Transverse colon (tissue), 4 donors: ENCODE measurements around the gene OAF.

Experiments used
- EP300 ChIP-seq: sonication (generic); formaldehyde crosslinking; IDR thresholded peaks from one replicate; pipeline ENCODE4 v1.6.1; 2017; ENCODE audit warnings: antibody characterized with exemption, low read depth
- POLR2AphosphoS5 ChIP-seq, 3 donors: sonication (generic); formaldehyde crosslinking; IDR thresholded peaks; one replicate each; pipeline ENCODE4 v1.6.1; 2016; ENCODE audit warnings: antibody characterized with exemption in 3 of 3
- TF ChIP-seq, protein P1 (sequence below), 5 experiments: fragments of 200-600 bp in 3 of 5; fragments of 450-650 bp in 2 of 5; sonication (generic) in 3 of 5; IDR thresholded peaks; 1 replicate in 2 of 5; 2 replicates in 3 of 5; pipeline ENCODE4 v1.5.1; 2016 to 2017; ENCODE audit warnings: antibody characterized with exemption in 5 of 5, inconsistent platforms in 3 of 5, mild to moderate bottlenecking in 2 of 5, moderate library complexity in 1 of 5

DNA sequence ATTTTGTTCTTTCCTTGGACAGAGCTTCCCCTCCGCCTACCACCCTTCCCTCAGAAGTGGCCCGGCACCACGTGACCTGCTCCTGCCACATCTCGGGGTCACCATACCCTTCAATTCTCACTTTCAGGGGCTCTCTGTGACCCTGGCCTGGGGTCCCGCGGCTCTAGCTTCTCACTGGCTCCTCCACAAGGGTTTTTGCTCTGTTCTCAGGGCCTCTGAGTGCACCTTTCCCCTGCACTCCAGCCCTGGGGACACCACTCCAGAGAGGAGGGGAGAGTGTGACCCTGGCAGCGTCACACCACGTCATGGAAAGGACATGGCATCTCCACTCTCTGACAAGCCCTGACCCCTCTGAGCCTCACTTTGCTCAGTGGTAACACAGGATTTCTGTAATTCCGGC lies 46.5 kb downstream of the OAF start:
- TF ChIP-seq, protein P1, sequence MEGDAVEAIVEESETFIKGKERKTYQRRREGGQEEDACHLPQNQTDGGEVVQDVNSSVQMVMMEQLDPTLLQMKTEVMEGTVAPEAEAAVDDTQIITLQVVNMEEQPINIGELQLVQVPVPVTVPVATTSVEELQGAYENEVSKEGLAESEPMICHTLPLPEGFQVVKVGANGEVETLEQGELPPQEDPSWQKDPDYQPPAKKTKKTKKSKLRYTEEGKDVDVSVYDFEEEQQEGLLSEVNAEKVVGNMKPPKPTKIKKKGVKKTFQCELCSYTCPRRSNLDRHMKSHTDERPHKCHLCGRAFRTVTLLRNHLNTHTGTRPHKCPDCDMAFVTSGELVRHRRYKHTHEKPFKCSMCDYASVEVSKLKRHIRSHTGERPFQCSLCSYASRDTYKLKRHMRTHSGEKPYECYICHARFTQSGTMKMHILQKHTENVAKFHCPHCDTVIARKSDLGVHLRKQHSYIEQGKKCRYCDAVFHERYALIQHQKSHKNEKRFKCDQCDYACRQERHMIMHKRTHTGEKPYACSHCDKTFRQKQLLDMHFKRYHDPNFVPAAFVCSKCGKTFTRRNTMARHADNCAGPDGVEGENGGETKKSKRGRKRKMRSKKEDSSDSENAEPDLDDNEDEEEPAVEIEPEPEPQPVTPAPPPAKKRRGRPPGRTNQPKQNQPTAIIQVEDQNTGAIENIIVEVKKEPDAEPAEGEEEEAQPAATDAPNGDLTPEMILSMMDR (IDR thresholded peaks at IDR 0.05) = no peak
- TF ChIP-seq POLR2AphosphoS5 (IDR thresholded peaks at IDR 0.05) (no peak), EP300 (no peak)
